Natural killer cell (primary cell): ENCODE results near the gene GALNT3. TPM values are rescaled to one million over a fixed set of nuclear protein-coding genes. Genes with fewer than 3 reads are reported as not detected.
A peak's percentile ranks its signal among the peaks of the same experiment; 100 is the strongest.

Experiments used
- ATAC-seq, 3 donors: fragments of 150-1000 bp in 2 of 3; fragments of 200-7000 bp in 1 of 3; cut with Tn5 transposase; 1 replicate in 1 of 3; 2 replicates in 2 of 3; pipeline ENCODE4 v1.10.0; 2021; ENCODE audit warnings: mild to moderate bottlenecking in 2 of 3, moderate library complexity in 2 of 3
- DNase-seq, 2 donors: peaks; one replicate each; pipeline versions ENCODE4 v3.0.0 to v3.0.0-alpha.2; 2013 to 2021; ENCODE audit warnings: mixed read lengths in 1 of 2
- H3K27ac ChIP-seq: one replicate; pipeline ENCODE4 v1.5.1; 2013; ENCODE audit warnings: mild to moderate bottlenecking, low read length
- H3K27me3 ChIP-seq: one replicate; pipeline ENCODE4 v1.6.1; 2013; ENCODE audit warnings: low read length; ENCODE audit not compliant: control insufficient read depth, insufficient read depth
- H3K36me3 ChIP-seq: one replicate; pipeline ENCODE4 v1.6.1; 2013; ENCODE audit warnings: low read length; ENCODE audit not compliant: control insufficient read depth, insufficient read depth
- H3K4me1 ChIP-seq: one replicate; pipeline ENCODE4 v1.6.1; 2013; ENCODE audit warnings: low read length; ENCODE audit not compliant: control insufficient read depth, insufficient read depth
- H3K4me3 ChIP-seq: one replicate; pipeline ENCODE4 v1.5.1; 2013; ENCODE audit warnings: low read length
- H3K9me3 ChIP-seq: one replicate; pipeline ENCODE4 v1.6.1; 2013; ENCODE audit warnings: low read length; ENCODE audit not compliant: control insufficient read depth, insufficient read depth
- H3K27ac Mint-ChIP-seq, 2 donors: one replicate each; pipeline ENCODE4 v1.8.0; 2022; ENCODE audit warnings: mild to moderate bottlenecking in 2 of 2, mixed read lengths in 2 of 2, moderate library complexity in 1 of 2
- H3K27me3 Mint-ChIP-seq, 2 donors: one replicate each; pipeline ENCODE4 v1.8.0; 2022; ENCODE audit warnings: low read depth in 2 of 2, mixed read lengths in 2 of 2
- H3K36me3 Mint-ChIP-seq: one replicate; pipeline ENCODE4 v1.8.0; 2022; ENCODE audit warnings: mixed read lengths
- H3K4me1 Mint-ChIP-seq, 2 donors: one replicate each; pipeline ENCODE4 v1.8.0; 2022; ENCODE audit warnings: mixed read lengths in 2 of 2
- H3K4me3 Mint-ChIP-seq: one replicate; pipeline ENCODE4 v1.8.0; 2022; ENCODE audit warnings: mild to moderate bottlenecking, moderate library complexity, mixed read lengths
- H3K9me3 Mint-ChIP-seq, 2 donors: one replicate each; pipeline ENCODE4 v1.8.0; 2022; ENCODE audit warnings: mixed read lengths in 2 of 2
- WGBS: methylation state at CpG from one replicate; pipeline ENCODE4 v1.1.7; 2013; ENCODE audit warnings: missing lambda C conversion rate; ENCODE audit not compliant: insufficient coverage; 5-methylcytosine and 5-hydroxymethylcytosine counted together
- intact Hi-C: fragments of 100-400 bp; cut with micrococcal nuclease; formaldehyde crosslinking; loops from one replicate; pipeline ENCODE4 v1.14.2; 2022
- total RNA-seq, 4 donors: library from RNA; stranded (reverse); fragments of 120-200 nt in 1 of 4; gene quantifications; one replicate each; pipeline versions ENCODE4 v1.2.3 to v1.2.4, GENCODE V29; 2013 to 2022
- TF ChIP-seq, protein P1 (sequence below): fragments of 200-600 bp; IDR thresholded peaks from one replicate; pipeline ENCODE4 v1.8.0; 2022; ENCODE audit warnings: antibody characterized with exemption

The GALNT3 gene
- total RNA-seq, 3 donors from 2014 or later (not counting 1 experiment from before 2014, with no cell fraction given), result 42.9 to 52.7 (median 47.4) TPM

DNA sequence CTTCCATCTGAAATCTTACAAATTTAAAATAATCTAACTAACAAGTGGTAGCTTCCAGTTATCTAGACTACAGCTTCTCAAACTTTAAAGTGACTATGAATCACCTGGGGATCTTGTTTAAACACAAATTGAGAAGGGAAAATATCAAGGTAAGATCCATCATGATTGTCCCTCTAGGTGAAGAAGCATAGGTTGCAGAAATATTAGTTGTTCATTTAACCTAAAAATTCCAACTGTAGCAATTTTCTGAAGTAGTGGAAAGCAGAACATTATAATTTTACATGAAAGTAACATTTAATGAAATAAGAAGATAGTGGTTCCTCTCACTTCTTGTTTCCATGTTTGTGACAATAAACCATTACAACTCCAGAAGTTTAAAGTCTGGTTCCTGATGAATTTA is 17.3 kb downstream of the GALNT3 start:
- intact Hi-C loops, result no loop called here
- Mint-ChIP-seq H3K4me3 (no peak overlapping the region), H3K27me3 (no peaks in the 10 kb centered on the region), H3K36me3 (peaks cover 6% of the 10 kb centered on the region), H3K27ac (peak overlapping the region; percentile 85 to 86), H3K4me1 (peaks cover 60 to 74% of the 10 kb centered on the region in 2 donors), H3K9me3 (peaks cover 0 to 2% of the 10 kb centered on the region in 2 donors)
- H3K27me3 ChIP-seq, result no peaks in the 10 kb centered on the region
- no peak overlapping the region for H3K4me3 ChIP-seq
- TF ChIP-seq, protein P1, sequence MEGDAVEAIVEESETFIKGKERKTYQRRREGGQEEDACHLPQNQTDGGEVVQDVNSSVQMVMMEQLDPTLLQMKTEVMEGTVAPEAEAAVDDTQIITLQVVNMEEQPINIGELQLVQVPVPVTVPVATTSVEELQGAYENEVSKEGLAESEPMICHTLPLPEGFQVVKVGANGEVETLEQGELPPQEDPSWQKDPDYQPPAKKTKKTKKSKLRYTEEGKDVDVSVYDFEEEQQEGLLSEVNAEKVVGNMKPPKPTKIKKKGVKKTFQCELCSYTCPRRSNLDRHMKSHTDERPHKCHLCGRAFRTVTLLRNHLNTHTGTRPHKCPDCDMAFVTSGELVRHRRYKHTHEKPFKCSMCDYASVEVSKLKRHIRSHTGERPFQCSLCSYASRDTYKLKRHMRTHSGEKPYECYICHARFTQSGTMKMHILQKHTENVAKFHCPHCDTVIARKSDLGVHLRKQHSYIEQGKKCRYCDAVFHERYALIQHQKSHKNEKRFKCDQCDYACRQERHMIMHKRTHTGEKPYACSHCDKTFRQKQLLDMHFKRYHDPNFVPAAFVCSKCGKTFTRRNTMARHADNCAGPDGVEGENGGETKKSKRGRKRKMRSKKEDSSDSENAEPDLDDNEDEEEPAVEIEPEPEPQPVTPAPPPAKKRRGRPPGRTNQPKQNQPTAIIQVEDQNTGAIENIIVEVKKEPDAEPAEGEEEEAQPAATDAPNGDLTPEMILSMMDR, result no peak
- no peaks in the 10 kb centered on the region for H3K36me3 ChIP-seq
- ATAC-seq, result no peak
- H3K4me1 ChIP-seq, result peaks cover 5% of the 10 kb centered on the region
- DNase-seq, result no peak
- H3K27ac ChIP-seq, result no peak overlapping the region
- H3K9me3 ChIP-seq, result no peaks in the 10 kb centered on the region

DNA sequence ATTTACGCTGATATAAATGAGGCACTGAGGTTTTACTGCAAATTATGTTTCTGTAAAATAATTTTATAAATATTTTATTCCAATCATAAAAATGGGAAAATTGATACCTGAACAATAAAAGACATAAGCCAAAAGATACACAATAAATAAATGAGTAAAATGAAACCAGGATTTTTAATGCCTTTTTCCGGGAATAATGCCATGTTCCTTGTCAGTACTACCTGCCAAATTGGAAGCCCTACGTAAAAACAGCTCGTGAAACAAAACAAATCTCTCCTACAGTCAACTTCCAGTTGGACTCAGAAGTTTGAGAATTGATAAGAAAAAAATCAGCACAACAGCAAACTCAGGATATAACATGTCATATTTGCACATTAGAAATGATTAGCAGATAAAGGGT is 18.0 kb downstream of the GALNT3 start:
- intact Hi-C loops, result no loop called here
- WGBS, result 50% methylated on average over 2 of the region's 4 CpGs
- Mint-ChIP-seq H3K36me3 (peaks cover 6% of the 10 kb centered on the region), H3K9me3 (peaks cover 0 to 2% of the 10 kb centered on the region in 2 donors), H3K4me1 (peaks cover 58 to 75% of the 10 kb centered on the region in 2 donors), H3K4me3 (no peak overlapping the region), H3K27me3 (no peaks in the 10 kb centered on the region), H3K27ac (peak overlapping the region; percentile 57 to 86)
- H3K27me3 ChIP-seq, result no peaks in the 10 kb centered on the region
- no peaks in the 10 kb centered on the region for H3K36me3 ChIP-seq
- TF ChIP-seq, protein P1, result no peak
- DNase-seq (no peak), ATAC-seq (no peak)
- H3K9me3 ChIP-seq, result no peaks in the 10 kb centered on the region
- no peak overlapping the region for H3K4me3 ChIP-seq
- H3K27ac ChIP-seq, result no peak overlapping the region
- H3K4me1 ChIP-seq, result peaks cover 5% of the 10 kb centered on the region

DNA sequence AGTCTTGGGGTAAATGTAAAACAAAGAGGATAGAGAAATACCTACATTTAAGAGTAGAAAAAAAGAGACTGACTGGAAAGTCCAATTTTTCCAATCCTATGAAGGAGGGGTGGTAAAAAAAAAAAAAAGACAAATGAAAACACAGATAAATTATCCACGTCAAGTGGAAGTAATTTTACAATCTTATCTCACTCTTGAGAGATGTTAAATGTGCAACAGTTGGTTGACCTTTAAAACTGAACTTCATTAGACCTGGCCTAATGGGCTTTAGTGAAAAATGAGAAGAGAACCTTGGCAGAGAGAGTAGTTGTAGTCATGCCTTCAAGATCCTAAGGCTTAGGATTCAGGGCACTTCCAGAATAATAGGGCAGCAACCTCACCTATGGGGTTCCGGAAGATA is 20.4 kb downstream of the GALNT3 start:
- ATAC-seq (no peak), DNase-seq (no peak)
- Mint-ChIP-seq H3K27me3 (no peaks in the 10 kb centered on the region), H3K4me1 (peaks cover 51 to 68% of the 10 kb centered on the region in 2 donors), H3K27ac (peak overlapping the region; percentile 15 to 17), H3K9me3 (no peaks in the 10 kb centered on the region), H3K36me3 (no peaks in the 10 kb centered on the region), H3K4me3 (no peak overlapping the region)
- intact Hi-C loops, result no loop called here
- no peaks in the 10 kb centered on the region for H3K36me3 ChIP-seq
- H3K27me3 ChIP-seq, result no peaks in the 10 kb centered on the region
- H3K27ac ChIP-seq, result no peak overlapping the region
- TF ChIP-seq, protein P1, result no peak
- WGBS, result 100% methylated on average over 1 of the region's 2 CpGs
- H3K4me1 ChIP-seq, result peaks cover 5% of the 10 kb centered on the region
- no peak overlapping the region for H3K4me3 ChIP-seq
- H3K9me3 ChIP-seq, result no peaks in the 10 kb centered on the region

DNA sequence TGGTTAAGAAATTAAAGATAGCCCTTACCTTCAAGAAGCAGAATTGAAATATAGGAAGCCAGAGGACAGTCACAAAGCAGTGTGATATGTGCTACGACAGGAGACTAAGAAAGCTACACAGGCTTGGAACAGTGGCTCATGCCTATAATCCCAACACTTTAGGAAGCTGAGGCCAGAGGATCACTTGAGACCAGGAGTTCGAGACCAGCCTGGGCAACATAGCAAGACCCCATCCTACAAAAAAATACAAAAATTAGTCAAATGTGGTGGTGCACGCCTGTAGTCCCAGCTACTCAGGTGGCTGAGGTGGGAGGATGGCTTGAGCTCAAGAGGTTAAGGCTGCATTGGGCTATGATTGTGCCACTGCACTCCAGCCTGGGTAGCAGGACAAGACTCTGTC is 21.9 kb downstream of the GALNT3 start:
- Histone ChIP-seq H3K9me3 (no peaks in the 10 kb centered on the region), H3K4me3 (no peak overlapping the region), H3K27me3 (no peaks in the 10 kb centered on the region), H3K27ac (no peak overlapping the region), H3K36me3 (no peaks in the 10 kb centered on the region), H3K4me1 (no peaks in the 10 kb centered on the region)
- H3K27ac Mint-ChIP-seq, result peak overlapping the region; percentile 15 to 17
- H3K4me1 Mint-ChIP-seq, result peaks cover 36 to 53% of the 10 kb centered on the region in 2 donors
- no peaks in the 10 kb centered on the region for H3K27me3 Mint-ChIP-seq
- H3K4me3 Mint-ChIP-seq, result no peak overlapping the region
- TF ChIP-seq, protein P1, result no peak
- no peak for DNase-seq
- intact Hi-C loops, result no loop called here
- no peak for ATAC-seq
- 97% methylated on average over 2 of the region's 3 CpGs for WGBS
- no peaks in the 10 kb centered on the region for H3K36me3 Mint-ChIP-seq
- no peaks in the 10 kb centered on the region for H3K9me3 Mint-ChIP-seq
